Naive thymus-derived CD8-positive, alpha-beta T cell (primary cell): ENCODE measurements around the gene INAVA. TPM values are rescaled to one million over a fixed set of nuclear protein-coding genes. Genes with fewer than 3 reads are reported as not detected.

Experiments
- ATAC-seq, 2 donors: fragments of 150-1000 bp; cut with Tn5 transposase in 1 of 2; sonication (Bioruptor Pico), chemical (Tn5 transposase) in 1 of 2; 1 replicate in 1 of 2; 2 replicates in 1 of 2; pipeline ENCODE4 v1.10.0; 2021; ENCODE audit warnings: mild to moderate bottlenecking in 2 of 2, moderate library complexity in 2 of 2
- POLR2A ChIA-PET: fragments of 350-600 bp; sonication (Branson Sonifier 250); formaldehyde crosslinking; loops from one replicate; lab custom pipeline; 2021; ENCODE audit warnings: antibody characterized with exemption; lab: Charles Lee
- DNase-seq, 10 donors: peaks; one replicate each; pipeline versions ENCODE4 v3.0.0 to v3.0.0-alpha.2; 2020 to 2022
- H3K27ac Mint-ChIP-seq, 10 donors: one replicate each; pipeline ENCODE4 v1.8.0; 2020 to 2022; ENCODE audit warnings: mild to moderate bottlenecking in 10 of 10, mixed read lengths in 10 of 10, moderate library complexity in 4 of 10, inconsistent platforms in 1 of 10
- H3K27me3 Mint-ChIP-seq, 5 donors: one replicate each; pipeline ENCODE4 v1.8.0; 2021 to 2022; ENCODE audit warnings: mixed read lengths in 5 of 5
- H3K36me3 Mint-ChIP-seq, 3 donors: one replicate each; pipeline ENCODE4 v1.8.0; 2020 to 2022; ENCODE audit warnings: mixed read lengths in 3 of 3, mild to moderate bottlenecking in 2 of 3, inconsistent platforms in 1 of 3
- H3K4me1 Mint-ChIP-seq, 4 donors: one replicate each; pipeline ENCODE4 v1.8.0; 2021 to 2022; ENCODE audit warnings: mixed read lengths in 4 of 4
- H3K4me3 Mint-ChIP-seq, 10 donors: one replicate each; pipeline ENCODE4 v1.8.0; 2020 to 2022; ENCODE audit warnings: mild to moderate bottlenecking in 10 of 10, mixed read lengths in 10 of 10, moderate library complexity in 6 of 10, inconsistent platforms in 1 of 10
- H3K9me3 Mint-ChIP-seq, 9 donors: one replicate each; pipeline ENCODE4 v1.8.0; 2020 to 2022; ENCODE audit warnings: mixed read lengths in 9 of 9, mild to moderate bottlenecking in 3 of 9, inconsistent platforms in 1 of 9, moderate library complexity in 1 of 9
- polyA plus RNA-seq, 3 donors: library from polyadenylated mRNA; unstranded; fragments of 300-500 nt; fragmentation: Illumina TruSeq; gene quantifications; one replicate each; pipeline ENCODE4 v1.2.3, GENCODE V29; 2021
- total RNA-seq, 8 experiments: library from RNA in 2 of 8; stranded (reverse) in 2 of 8; gene quantifications; one replicate each; pipeline ENCODE4 v1.2.3 and lab custom pipeline; 2021 to 2026

Gene INAVA
- total RNA-seq: not detected
- polyA plus RNA-seq: not detected
- 0 to 0.30 (median 0) reads per million in 6 experiments for total RNA-seq (lab: John Stamatoyannopoulos, UW)

DNA sequence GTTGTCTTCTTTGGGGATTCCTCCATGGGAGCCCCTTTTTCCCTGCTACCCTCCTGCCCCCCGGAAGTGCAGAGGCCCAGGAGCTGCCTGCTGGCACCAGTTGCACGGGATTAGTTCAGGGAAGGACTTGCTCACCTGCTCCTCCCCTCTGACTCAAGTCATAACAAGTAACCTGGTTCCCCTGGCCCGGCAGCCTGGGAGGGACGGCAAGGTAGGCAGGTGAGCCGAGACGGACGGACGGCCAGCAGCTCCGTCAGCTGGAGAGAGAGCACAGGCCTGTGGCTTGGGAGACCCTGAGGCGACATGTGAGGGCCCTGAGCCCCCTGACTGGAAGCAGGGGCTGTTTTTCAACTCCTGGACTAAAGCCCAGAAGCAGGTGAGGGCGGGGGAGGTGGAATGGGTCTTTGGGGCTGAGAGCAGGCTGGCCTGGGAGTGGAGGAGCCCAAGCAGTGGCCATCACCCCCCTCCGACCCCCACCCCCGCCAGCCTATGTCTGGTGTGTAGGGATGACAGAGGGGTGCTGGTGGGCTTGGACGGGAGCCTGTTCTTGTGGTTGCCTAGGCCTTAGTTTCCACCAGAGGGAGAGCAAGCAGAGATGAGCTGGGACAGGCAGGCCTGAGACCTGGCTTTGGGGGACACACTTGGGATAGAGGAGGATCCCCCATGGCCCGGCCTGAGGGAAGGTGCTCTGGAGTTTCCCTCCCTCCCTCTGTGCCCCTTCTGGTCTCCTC is at the start of gene INAVA:
TSS of gene INAVA (plus strand) at position 189 of the 731 bp plus-strand sequence. CDS start 3,501 bp downstream, outside the sequence.
- DNase-seq (no peak), ATAC-seq (no peak)
- Mint-ChIP-seq H3K27ac (peak within 1 kb of the TSS in 2 of 10 donors; percentile 35 to 70), H3K4me1 (peaks cover 10 to 31% (median 20%) of the 10 kb centered on the region in 4 donors), H3K27me3 (peaks cover 13 to 46% (median 42%) of the 10 kb centered on the region in 5 donors), H3K4me3 (no peak within 1 kb of the TSS), H3K9me3 (no peaks in the 10 kb centered on the region), H3K36me3 (no peaks in the 10 kb centered on the region)
- POLR2A ChIA-PET: no interaction called here

DNA sequence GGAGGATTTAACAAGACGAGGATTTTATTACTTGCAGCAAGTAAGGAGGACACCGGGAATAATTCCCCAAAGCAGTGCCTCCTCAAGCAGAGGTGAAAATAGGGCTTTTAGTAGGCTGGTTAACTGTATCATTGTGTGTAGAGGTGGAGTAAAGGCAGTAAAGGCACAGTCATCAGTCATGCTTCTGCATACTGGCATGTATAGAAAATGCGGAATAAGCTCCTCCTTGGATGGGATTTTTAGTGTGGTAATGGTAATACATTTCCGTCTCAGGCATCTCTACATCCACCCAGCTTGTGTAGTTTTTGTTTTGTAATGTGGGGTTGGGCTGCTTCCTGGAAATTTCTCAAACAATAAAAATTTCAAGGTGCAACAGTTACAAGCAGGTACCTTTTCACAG is 49.3 kb upstream of the INAVA start:
- ATAC-seq: no peak
- no peaks in the 10 kb centered on the region for H3K4me1 Mint-ChIP-seq
- H3K9me3 Mint-ChIP-seq: no peaks in the 10 kb centered on the region
- no peaks in the 10 kb centered on the region for H3K27me3 Mint-ChIP-seq
- no peak for DNase-seq
- no peak overlapping the region for H3K4me3 Mint-ChIP-seq
- POLR2A ChIA-PET: no interaction called here
- H3K27ac Mint-ChIP-seq: no peak overlapping the region
- peaks cover 0 to 45% (median 31%) of the 10 kb centered on the region in 3 donors for H3K36me3 Mint-ChIP-seq

DNA sequence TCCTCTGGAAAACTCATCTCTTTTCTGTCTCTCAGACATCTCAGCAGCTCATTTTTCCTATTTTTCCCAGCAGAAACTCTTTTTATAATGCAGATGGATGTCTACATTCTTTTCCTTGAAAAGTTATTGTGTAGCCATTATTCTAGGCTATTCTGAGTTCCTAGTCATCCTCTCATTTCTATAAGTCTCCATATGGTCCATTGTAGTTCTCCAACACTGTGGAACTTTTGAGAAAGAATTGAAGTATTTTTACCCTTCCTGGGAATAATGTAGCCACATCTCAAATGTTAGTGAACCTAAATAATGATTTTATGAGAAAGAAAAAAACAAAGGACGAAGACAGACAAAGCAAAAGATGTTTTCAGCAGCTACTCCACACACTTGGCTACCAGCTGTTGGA is 48.3 kb upstream of the INAVA start:
- H3K27ac Mint-ChIP-seq: no peak overlapping the region
- no peaks in the 10 kb centered on the region for H3K4me1 Mint-ChIP-seq
- ATAC-seq (no peak), DNase-seq (no peak)
- no peaks in the 10 kb centered on the region for H3K27me3 Mint-ChIP-seq
- peaks cover 0 to 47% (median 31%) of the 10 kb centered on the region in 3 donors for H3K36me3 Mint-ChIP-seq
- no peaks in the 10 kb centered on the region for H3K9me3 Mint-ChIP-seq
- POLR2A ChIA-PET: no interaction called here
- H3K4me3 Mint-ChIP-seq: no peak overlapping the region

DNA sequence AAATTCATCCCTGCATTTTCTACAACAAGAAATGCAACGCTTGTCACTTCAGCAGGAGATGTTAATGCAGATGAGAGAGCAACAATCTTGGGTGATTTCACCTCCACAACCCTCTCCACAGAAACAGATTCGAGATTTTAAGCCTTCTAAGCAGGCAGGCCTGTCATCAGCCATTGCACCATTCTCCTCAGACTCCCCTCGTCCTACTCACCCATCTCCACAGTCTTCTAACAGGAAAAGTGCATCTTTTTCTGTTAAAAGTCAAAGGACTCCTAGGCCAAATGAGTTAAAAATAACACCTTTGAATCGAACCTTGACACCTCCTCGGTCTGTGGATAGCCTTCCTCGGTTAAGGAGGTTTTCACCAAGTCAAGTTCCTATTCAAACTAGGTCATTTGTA is 45.3 kb upstream of the INAVA start:
- H3K36me3 Mint-ChIP-seq: peaks cover 4 to 56% (median 32%) of the 10 kb centered on the region in 3 donors
- no peaks in the 10 kb centered on the region for H3K4me1 Mint-ChIP-seq
- no peaks in the 10 kb centered on the region for H3K27me3 Mint-ChIP-seq
- peak overlapping the region in 1 of 10 donors; percentile 4 for H3K27ac Mint-ChIP-seq
- H3K9me3 Mint-ChIP-seq: no peaks in the 10 kb centered on the region
- no peak for ATAC-seq
- POLR2A ChIA-PET: no interaction called here
- no peak overlapping the region for H3K4me3 Mint-ChIP-seq
- DNase-seq: no peak

DNA sequence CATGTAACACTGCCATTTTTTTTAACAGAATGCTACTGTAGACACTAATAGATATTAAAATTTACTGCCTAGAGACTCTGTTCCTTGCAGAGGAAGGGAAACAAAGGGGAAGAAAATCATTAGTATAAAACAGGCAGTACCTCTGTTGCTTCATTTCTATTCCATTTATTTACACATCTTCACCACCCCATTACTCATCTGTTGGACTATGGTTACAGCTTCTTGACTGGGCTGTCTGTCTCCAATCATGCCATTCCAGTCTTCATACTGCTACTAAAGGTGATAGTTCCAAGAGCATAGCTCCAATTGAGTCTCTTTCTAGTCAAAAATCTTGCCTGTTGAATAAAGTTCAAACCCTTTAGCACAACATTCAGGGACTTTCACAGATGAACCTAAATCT is 44.1 kb upstream of the INAVA start:
- H3K9me3 Mint-ChIP-seq: no peaks in the 10 kb centered on the region
- H3K36me3 Mint-ChIP-seq: peaks cover 4 to 53% (median 32%) of the 10 kb centered on the region in 3 donors
- no peak overlapping the region for H3K4me3 Mint-ChIP-seq
- no peaks in the 10 kb centered on the region for H3K27me3 Mint-ChIP-seq
- no peak for ATAC-seq
- DNase-seq: no peak
- no peaks in the 10 kb centered on the region for H3K4me1 Mint-ChIP-seq
- POLR2A ChIA-PET: no interaction called here
- H3K27ac Mint-ChIP-seq: no peak overlapping the region

GRCh38 chr1:200856716-200857357 is 37.9 kb upstream of the INAVA start:
- POLR2A ChIA-PET: no interaction called here
- H3K27ac Mint-ChIP-seq: no peak overlapping the region
- DNase-seq: no peak
- no peak for ATAC-seq
- H3K4me1 Mint-ChIP-seq: peaks cover 0 to 2% (median 0%) of the 10 kb centered on the region in 4 donors
- peaks cover 4 to 31% (median 22%) of the 10 kb centered on the region in 3 donors for H3K36me3 Mint-ChIP-seq
- no peaks in the 10 kb centered on the region for H3K27me3 Mint-ChIP-seq
- H3K4me3 Mint-ChIP-seq: no peak overlapping the region
- H3K9me3 Mint-ChIP-seq: no peaks in the 10 kb centered on the region

DNA sequence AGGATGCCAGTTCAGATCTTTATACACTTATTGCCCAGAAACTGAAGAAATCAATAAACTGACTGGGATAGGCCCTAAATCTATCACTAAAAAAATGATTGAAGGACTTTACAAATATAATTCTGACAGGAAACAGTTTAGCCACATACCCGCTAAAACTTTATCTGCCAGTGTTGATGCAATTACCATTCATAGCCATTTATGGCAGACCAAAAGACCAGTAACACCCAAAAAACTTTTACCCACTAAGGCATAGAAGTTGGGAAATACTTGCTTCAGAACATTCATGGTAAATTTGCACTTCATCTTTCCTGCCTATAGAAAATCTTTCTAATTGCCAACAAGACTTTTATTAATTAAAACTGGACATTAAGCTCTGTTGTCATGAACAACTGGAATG is 36.9 kb upstream of the INAVA start:
- H3K4me3 Mint-ChIP-seq: no peak overlapping the region
- ATAC-seq (no peak), DNase-seq (no peak)
- POLR2A ChIA-PET: no interaction called here
- no peak overlapping the region for H3K27ac Mint-ChIP-seq
- H3K36me3 Mint-ChIP-seq: peaks cover 0 to 27% (median 22%) of the 10 kb centered on the region in 3 donors
- no peaks in the 10 kb centered on the region for H3K27me3 Mint-ChIP-seq
- H3K4me1 Mint-ChIP-seq: peaks cover 0 to 10% (median 1%) of the 10 kb centered on the region in 4 donors
- no peaks in the 10 kb centered on the region for H3K9me3 Mint-ChIP-seq

DNA sequence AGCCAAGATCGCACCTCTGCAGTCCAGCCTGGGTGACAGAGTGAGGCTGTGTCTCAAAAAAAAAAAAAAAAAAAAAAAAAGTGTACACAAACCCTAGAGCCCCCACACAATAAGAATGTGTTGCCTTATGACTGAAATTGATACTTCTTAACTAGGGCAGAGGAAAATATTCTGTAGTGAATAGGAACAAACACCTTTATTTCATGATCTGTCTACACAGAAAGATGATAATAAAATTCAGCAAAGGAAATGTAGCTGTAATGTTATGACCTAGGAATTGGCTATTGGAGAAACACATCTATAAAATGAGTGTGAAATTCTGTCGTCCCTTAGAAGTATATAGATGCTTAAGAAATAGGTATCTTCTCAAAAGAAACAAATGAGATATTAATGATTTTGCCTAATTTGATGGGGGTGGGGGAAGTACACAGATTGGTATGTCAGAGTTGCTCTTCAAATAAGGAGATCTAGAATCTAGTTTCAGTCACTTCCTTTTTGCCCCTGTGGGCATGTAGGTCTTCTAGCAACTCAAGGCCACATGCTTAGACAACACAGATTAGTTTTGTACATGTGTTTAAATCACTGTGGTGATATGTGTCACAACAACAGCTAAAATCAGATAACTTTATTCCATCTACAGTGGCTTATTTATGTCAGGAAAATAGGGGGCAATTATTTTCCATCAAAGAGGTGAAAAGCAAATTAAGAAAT is 32.6 kb upstream of the INAVA start:
- POLR2A ChIA-PET: no interaction called here
- no peak for DNase-seq
- ATAC-seq: no peak
- H3K36me3 Mint-ChIP-seq: peaks cover 0 to 14% (median 9%) of the 10 kb centered on the region in 3 donors
- H3K27ac Mint-ChIP-seq: peak overlapping the region in 2 of 10 donors; percentile 6 to 36
- H3K9me3 Mint-ChIP-seq: no peaks in the 10 kb centered on the region
- H3K4me3 Mint-ChIP-seq: no peak overlapping the region
- peaks cover 0 to 16% (median 1%) of the 10 kb centered on the region in 4 donors for H3K4me1 Mint-ChIP-seq
- H3K27me3 Mint-ChIP-seq: peaks cover 0 to 1% (median 0%) of the 10 kb centered on the region in 5 donors

DNA sequence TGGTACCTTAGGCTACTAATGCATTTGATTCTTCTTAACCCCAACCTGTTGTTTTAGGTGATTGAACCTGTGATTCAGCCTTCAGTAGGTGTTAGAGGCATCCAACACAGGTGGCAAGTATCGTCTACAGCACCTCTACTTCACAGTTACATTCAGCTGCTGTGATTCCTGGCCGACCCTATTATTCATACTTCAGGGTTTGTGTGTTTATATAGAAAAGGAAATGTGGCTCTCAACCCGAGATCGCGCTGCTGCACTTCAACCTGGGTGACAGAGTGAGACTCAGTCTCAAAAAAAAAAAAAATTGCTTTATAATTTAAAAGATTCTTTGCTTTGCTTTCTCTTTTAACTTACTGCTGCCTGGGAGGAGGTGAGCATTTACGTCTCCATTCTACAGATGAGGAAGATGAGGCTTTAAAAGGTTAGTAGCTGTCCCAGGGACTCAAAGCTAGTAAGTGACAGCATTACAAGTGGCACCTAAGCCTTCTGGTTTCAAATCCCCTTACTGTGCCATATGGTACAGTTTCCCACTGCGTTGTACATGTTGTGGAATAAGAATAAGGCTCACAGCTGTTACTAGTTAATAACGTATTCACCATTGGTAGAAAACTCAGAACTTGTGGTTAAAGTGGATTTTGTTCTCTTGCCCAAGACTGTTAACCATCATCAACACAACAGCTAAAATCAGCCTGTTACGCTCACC is 31.8 kb upstream of the INAVA start:
- DNase-seq (no peak), ATAC-seq (no peak)
- POLR2A ChIA-PET: interaction anchor here (0.7 kb wide), 1 partner anchor 21 kb away, joined by 3 read pairs; no protein-coding TSS in a partner anchor
- H3K27ac Mint-ChIP-seq: peak overlapping the region in 3 of 10 donors; percentile 36 to 63 (median 59)
- peaks cover 0 to 6% (median 6%) of the 10 kb centered on the region in 3 donors for H3K36me3 Mint-ChIP-seq
- peaks cover 0 to 3% (median 0%) of the 10 kb centered on the region in 5 donors for H3K27me3 Mint-ChIP-seq
- H3K4me3 Mint-ChIP-seq: peak overlapping the region in 2 of 10 donors; percentile 28 to 32
- H3K4me1 Mint-ChIP-seq: peaks cover 0 to 21% (median 3%) of the 10 kb centered on the region in 4 donors
- no peaks in the 10 kb centered on the region for H3K9me3 Mint-ChIP-seq

DNA sequence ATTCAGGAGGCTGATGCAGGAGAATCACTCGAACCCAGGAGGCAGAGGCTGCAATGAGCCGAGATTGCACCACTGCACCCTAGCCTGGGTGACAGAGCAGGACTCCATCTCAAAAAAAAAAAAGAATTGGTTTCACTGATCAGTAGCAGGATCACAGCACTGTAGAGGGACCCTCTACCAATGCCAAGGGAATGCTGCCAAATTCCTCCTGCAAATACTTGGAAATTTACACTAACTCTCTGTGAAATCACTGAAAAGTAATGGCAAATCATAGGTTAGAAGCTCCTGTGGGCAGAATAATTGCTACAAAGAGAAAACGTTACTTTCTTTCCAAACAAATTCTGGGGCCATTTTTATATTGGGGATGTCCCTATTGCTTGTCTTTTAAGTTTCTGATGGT is 28.6 kb upstream of the INAVA start:
- H3K4me3 Mint-ChIP-seq: no peak overlapping the region
- POLR2A ChIA-PET: no interaction called here
- H3K27me3 Mint-ChIP-seq: peaks cover 5 to 9% (median 5%) of the 10 kb centered on the region in 5 donors
- H3K36me3 Mint-ChIP-seq: peaks cover 0 to 3% (median 3%) of the 10 kb centered on the region in 3 donors
- DNase-seq (no peak), ATAC-seq (no peak)
- H3K27ac Mint-ChIP-seq: no peak overlapping the region
- H3K9me3 Mint-ChIP-seq: no peaks in the 10 kb centered on the region
- peaks cover 0 to 36% (median 6%) of the 10 kb centered on the region in 4 donors for H3K4me1 Mint-ChIP-seq

GRCh38 chr1:200866521-200866920 is 28.2 kb upstream of the INAVA start:
- Mint-ChIP-seq H3K36me3 (peaks cover 0 to 3% (median 3%) of the 10 kb centered on the region in 3 donors), H3K27ac (no peak overlapping the region)
- POLR2A ChIA-PET: no interaction called here

More at GRCh38 chr1:200866521-200866920, 28.2 kb upstream of the INAVA start:
- Mint-ChIP-seq H3K4me3 (no peak overlapping the region), H3K4me1 (peaks cover 0 to 40% (median 6%) of the 10 kb centered on the region in 4 donors), H3K9me3 (no peaks in the 10 kb centered on the region), H3K27me3 (peaks cover 9 to 13% (median 9%) of the 10 kb centered on the region in 5 donors)
- ATAC-seq (no peak), DNase-seq (no peak)
